SK-N-SH treated with all-trans-retinoic acid at 6 μM for 48 hours (cell line): Measurements from ENCODE around the gene CYB5B.
"Not testable (repeated sequence)": the region's sequence is repeated elsewhere in the genome, so short reads cannot be mapped to it uniquely, and the experiment has no call there.

Source experiments
- ATAC-seq: fragments of 200-7000 bp; cut with Tn5 transposase; 3 replicates; pipeline ENCODE4 v1.9.1; 2020; ENCODE audit warnings: mild to moderate bottlenecking, moderate library complexity
- ARNTL ChIP-seq: fragments of 450-650 bp; formaldehyde crosslinking; IDR thresholded peaks from 2 replicates; pipeline ENCODE4 v1.5.0; 2020; ENCODE audit warnings: low read depth, mild to moderate bottlenecking, moderate library complexity, borderline replicate concordance
- BACH2 ChIP-seq: fragments of 250-450 bp; sonication (Bioruptor Pico); IDR thresholded peaks from 2 replicates; pipeline ENCODE4 v1.9.0; 2021; ENCODE audit warnings: mild to moderate bottlenecking, borderline replicate concordance
- CREB5 ChIP-seq: fragments of 250-450 bp; sonication (Bioruptor Pico); IDR thresholded peaks from 2 replicates; pipeline ENCODE4 v1.5.1; 2020; ENCODE audit warnings: low read depth, mild to moderate bottlenecking, moderate library complexity
- CSDC2 ChIP-seq: fragments of 250-450 bp; sonication (Bioruptor Pico); IDR thresholded peaks from 2 replicates; pipeline ENCODE4 v1.5.0; 2020; ENCODE audit warnings: mild to moderate bottlenecking, moderate library complexity
- CSRNP3 ChIP-seq: fragments of 250-450 bp; sonication (Bioruptor Pico); IDR thresholded peaks from 2 replicates; pipeline ENCODE4 v1.5.1; 2021; ENCODE audit warnings: mild to moderate bottlenecking, moderate library complexity
- GLIS3 ChIP-seq: fragments of 250-450 bp; sonication (Bioruptor Pico); IDR thresholded peaks from 2 replicates; pipeline ENCODE4 v1.5.0; 2020; ENCODE audit warnings: mild to moderate bottlenecking, moderate library complexity
- ISL1 ChIP-seq: fragments of 250-450 bp; sonication (Bioruptor Pico); IDR thresholded peaks from 2 replicates; pipeline ENCODE4 v2.1.2; 2022; ENCODE audit warnings: mild to moderate bottlenecking, moderate library complexity
- OSR1 ChIP-seq: fragments of 250-450 bp; sonication (Bioruptor Pico); IDR thresholded peaks from 2 replicates; pipeline ENCODE4 v1.8.0; 2022; ENCODE audit warnings: moderate library complexity, mild to moderate bottlenecking, inconsistent platforms
- PPARA ChIP-seq: fragments of 250-450 bp; sonication (Bioruptor Pico); IDR thresholded peaks from 2 replicates; pipeline ENCODE4 v1.5.0; 2020; ENCODE audit warnings: mild to moderate bottlenecking, borderline replicate concordance
- SNAI2 ChIP-seq: fragments of 250-450 bp; sonication (Bioruptor Pico); IDR thresholded peaks from 2 replicates; pipeline ENCODE4 v1.5.0; 2020; ENCODE audit warnings: mild to moderate bottlenecking, moderate library complexity
- TCF4 ChIP-seq: fragments of 250-450 bp; sonication (Bioruptor Pico); IDR thresholded peaks from 2 replicates; pipeline ENCODE4 v1.8.0; 2021; ENCODE audit warnings: mild to moderate bottlenecking, moderate library complexity, borderline replicate concordance
- TOX ChIP-seq: fragments of 250-450 bp; sonication (Bioruptor Pico); IDR thresholded peaks from 2 replicates; pipeline ENCODE4 v1.8.0; 2021; ENCODE audit warnings: mild to moderate bottlenecking, moderate library complexity, borderline replicate concordance
- ZC3H10 ChIP-seq: fragments of 250-450 bp; sonication (Bioruptor Pico); IDR thresholded peaks from 2 replicates; pipeline ENCODE4 v1.5.1; 2021; ENCODE audit warnings: mild to moderate bottlenecking, moderate library complexity
- ZFP3 ChIP-seq: fragments of 250-450 bp; sonication (Bioruptor Pico); IDR thresholded peaks from 2 replicates; pipeline ENCODE4 v1.5.0; 2020; ENCODE audit warnings: mild to moderate bottlenecking, moderate library complexity
- ZFP30 ChIP-seq: fragments of 450-650 bp; formaldehyde crosslinking; IDR thresholded peaks from 2 replicates; pipeline ENCODE4 v1.5.0; 2022; ENCODE audit warnings: mild to moderate bottlenecking, moderate library complexity
- ZNF565 ChIP-seq: fragments of 450-650 bp; formaldehyde crosslinking; conservative IDR thresholded peaks from 2 replicates; pipeline ENCODE4 v1.5.0; 2020; ENCODE audit warnings: low read depth, mild to moderate bottlenecking, moderate library complexity
- TF ChIP-seq, protein P1 (sequence below): fragments of 250-450 bp; sonication (Bioruptor Pico); IDR thresholded peaks from 2 replicates; pipeline ENCODE4 v1.8.0; 2020; ENCODE audit warnings: mild to moderate bottlenecking, moderate library complexity, borderline replicate concordance

Gene CYB5B

GRCh38 chr16:69419956-69420355 lies 4.5 kb upstream of the CYB5B start:
- no peak for ATAC-seq
- TF ChIP-seq GLIS3: no peak
- TF ChIP-seq ISL1 (CRISPR knock-in tag): no peak
- no peak for TF ChIP-seq ZFP30
- no peak for TF ChIP-seq CSDC2 (CRISPR knock-in tag)
- TF ChIP-seq ZFP3 (CRISPR knock-in tag): no peak
- no peak for TF ChIP-seq OSR1
- no peak for TF ChIP-seq TOX
- TF ChIP-seq, protein P1, sequence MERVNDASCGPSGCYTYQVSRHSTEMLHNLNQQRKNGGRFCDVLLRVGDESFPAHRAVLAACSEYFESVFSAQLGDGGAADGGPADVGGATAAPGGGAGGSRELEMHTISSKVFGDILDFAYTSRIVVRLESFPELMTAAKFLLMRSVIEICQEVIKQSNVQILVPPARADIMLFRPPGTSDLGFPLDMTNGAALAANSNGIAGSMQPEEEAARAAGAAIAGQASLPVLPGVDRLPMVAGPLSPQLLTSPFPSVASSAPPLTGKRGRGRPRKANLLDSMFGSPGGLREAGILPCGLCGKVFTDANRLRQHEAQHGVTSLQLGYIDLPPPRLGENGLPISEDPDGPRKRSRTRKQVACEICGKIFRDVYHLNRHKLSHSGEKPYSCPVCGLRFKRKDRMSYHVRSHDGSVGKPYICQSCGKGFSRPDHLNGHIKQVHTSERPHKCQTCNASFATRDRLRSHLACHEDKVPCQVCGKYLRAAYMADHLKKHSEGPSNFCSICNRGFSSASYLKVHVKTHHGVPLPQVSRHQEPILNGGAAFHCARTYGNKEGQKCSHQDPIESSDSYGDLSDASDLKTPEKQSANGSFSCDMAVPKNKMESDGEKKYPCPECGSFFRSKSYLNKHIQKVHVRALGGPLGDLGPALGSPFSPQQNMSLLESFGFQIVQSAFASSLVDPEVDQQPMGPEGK: no peak
- no peak for TF ChIP-seq ZNF565 (CRISPR knock-in tag)

- ATAC-seq: no peak
- TF ChIP-seq ZC3H10 (CRISPR knock-in tag): no peak
- TF ChIP-seq, all 23 proteins: peak for 0
Observed at GRCh38 chr16:69423189-69423588, 1.2 kb upstream of the CYB5B start.

- peak; percentile 13; the same call in 2 of the 3 replicates for ATAC-seq
- TF ChIP-seq BACH2 (CRISPR knock-in tag): no peak
- no peak for TF ChIP-seq ISL1 (CRISPR knock-in tag)
- TF ChIP-seq ARNTL (CRISPR knock-in tag): no peak
- TF ChIP-seq TCF4 (CRISPR knock-in tag): no peak
- no peak for TF ChIP-seq GLIS3
- TF ChIP-seq ZFP30: no peak
- no peak for TF ChIP-seq CSRNP3 (CRISPR knock-in tag)
- TF ChIP-seq SNAI2 (CRISPR knock-in tag): no peak
- TF ChIP-seq CREB5 (CRISPR knock-in tag): no peak
- no peak for TF ChIP-seq PPARA (CRISPR knock-in tag)
- TF ChIP-seq ZFP3 (CRISPR knock-in tag): no peak
Observed at GRCh38 chr16:69424935-69425784, 741 bp downstream of the CYB5B start.

- ATAC-seq: no peak
Observed at GRCh38 chr16:69428652-69429051, 4.2 kb downstream of the CYB5B start.

DNA sequence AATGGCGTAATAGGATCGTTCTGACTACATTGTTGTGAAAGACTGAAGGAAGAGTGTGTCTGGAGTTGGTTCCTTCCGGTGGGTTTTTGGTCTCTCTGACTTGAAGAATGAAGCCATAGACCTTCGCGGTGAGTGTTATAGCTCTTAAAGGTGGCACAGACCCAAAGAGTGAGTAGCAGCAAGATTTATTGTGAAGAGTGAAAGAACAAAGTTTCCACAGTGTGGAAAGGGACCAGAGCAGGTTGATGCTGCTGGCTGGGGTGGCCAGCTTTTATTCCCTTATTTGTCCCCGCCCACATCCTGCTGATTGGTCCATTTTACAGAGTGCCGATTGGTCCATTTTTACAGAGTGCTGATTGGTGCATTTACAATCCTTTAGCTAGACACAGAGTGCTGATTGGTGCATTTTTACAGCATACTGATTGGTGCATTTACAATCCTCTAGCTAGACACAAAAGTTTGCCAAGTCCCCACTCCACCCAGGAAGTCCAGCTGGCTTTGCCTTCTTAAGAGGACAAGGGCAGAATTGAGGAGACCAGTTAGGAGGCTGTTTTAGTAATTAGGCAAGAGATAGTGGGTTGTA lies 4.7 kb downstream of the CYB5B start:
- ATAC-seq: not testable (repeated sequence)

More at GRCh38 chr16:69428652-69429051, 4.2 kb downstream of the CYB5B start:
- TF ChIP-seq TOX (no peak), OSR1 (no peak), TCF4 (CRISPR knock-in tag) (no peak), CREB5 (CRISPR knock-in tag) (no peak), ZNF565 (CRISPR knock-in tag) (no peak), PPARA (CRISPR knock-in tag) (no peak)
- TF ChIP-seq, protein P1: no peak
- TF ChIP-seq, all 23 proteins: peak for 0
